Measurements from ENCODE around the gene SUN1. TPM values are rescaled to one million over a fixed set of nuclear protein-coding genes. Genes with fewer than 3 reads are reported as not detected.

The SUN1 gene
- total and polyA plus RNA-seq, 2 experiments from 2014 or later: 72.3 to 109 TPM

GRCh38 chr7:836429-836828, 4.2 kb downstream of the SUN1 start:
- Histone ChIP-seq H3K36me3 (replicated peaks; ENCODE audit: insufficient read depth, low read depth) (no peaks in the 10 kb centered on the region), H3K4me2 (no peak overlapping the region), H3K9me3 (ENCODE audit: low read depth) (no peaks in the 10 kb centered on the region), H3K79me2 (peaks cover 60% of the 10 kb centered on the region), H3K27me3 (no peaks in the 10 kb centered on the region), H3K27ac (no peak overlapping the region), H3K4me3 (no peak overlapping the region), H2AFZ (no peak overlapping the region), H3K9me2 (replicated peaks; ENCODE audit: insufficient read depth) (no peaks in the 10 kb centered on the region), H4K20me1 (ENCODE audit: insufficient read depth, poor library complexity, severe bottlenecking) (peaks cover 28% of the 10 kb centered on the region), H3K4me1 (ENCODE audit: insufficient read depth) (peaks cover 13% of the 10 kb centered on the region)
- peak; percentile 67 for DNase-seq (ENCODE audit: low spot score)
- TF ChIP-seq EZH2 (IDR thresholded peaks at IDR 0.05; ENCODE audit: borderline replicate concordance): no peak
- peak; percentile 51 for TF ChIP-seq CTCF (IDR thresholded peaks at IDR 0.05; ENCODE audit: poor library complexity)
- WGBS (ENCODE audit: low lambda C conversion rate, missing lambda C conversion rate): 70% methylated on average over 5 of the region's 5 CpGs

- TF ChIP-seq CTCF (IDR thresholded peaks at IDR 0.05; ENCODE audit: poor library complexity): no peak
- TF ChIP-seq EZH2phosphoT487 (IDR thresholded peaks at IDR 0.05; ENCODE audit: low read depth, severe bottlenecking, unreplicated experiment): no peak
- TF ChIP-seq EZH2 (IDR thresholded peaks at IDR 0.05; ENCODE audit: borderline replicate concordance): no peak
- H2AFZ ChIP-seq: no peak overlapping the region
- 96% methylated on average over 19 of the region's 19 CpGs for WGBS (ENCODE audit: low lambda C conversion rate, missing lambda C conversion rate)
- no peaks in the 10 kb centered on the region for H3K36me3 ChIP-seq (replicated peaks; ENCODE audit: insufficient read depth, low read depth)
- H3K27ac ChIP-seq: no peak overlapping the region
- no peaks in the 10 kb centered on the region for H3K9me2 ChIP-seq (replicated peaks; ENCODE audit: insufficient read depth)
- no peak overlapping the region for H3K4me3 ChIP-seq
- peaks cover 10% of the 10 kb centered on the region for H3K4me1 ChIP-seq (ENCODE audit: insufficient read depth)
- H3K79me2 ChIP-seq: peaks cover 60% of the 10 kb centered on the region
- H3K27me3 ChIP-seq: no peaks in the 10 kb centered on the region
- no peaks in the 10 kb centered on the region for H3K9me3 ChIP-seq (ENCODE audit: low read depth)
- no peak overlapping the region for H3K4me2 ChIP-seq
- H4K20me1 ChIP-seq (ENCODE audit: insufficient read depth, poor library complexity, severe bottlenecking): peaks cover 27% of the 10 kb centered on the region
- DNase-seq (ENCODE audit: low spot score): no peak
Observed at GRCh38 chr7:837001-837400, 4.7 kb downstream of the SUN1 start.

- no peaks in the 10 kb centered on the region for H3K36me3 ChIP-seq (replicated peaks; ENCODE audit: insufficient read depth, low read depth)
Observed at GRCh38 chr7:840001-840600, 7.8 kb downstream of the SUN1 start.

GRCh38 chr7:841943-842342, 9.7 kb downstream of the SUN1 start:
- no peak overlapping the region for H3K4me3 ChIP-seq
- H3K36me3 ChIP-seq (replicated peaks; ENCODE audit: insufficient read depth, low read depth): no peaks in the 10 kb centered on the region
- H3K4me2 ChIP-seq: no peak overlapping the region
- H3K9me2 ChIP-seq (replicated peaks; ENCODE audit: insufficient read depth): no peaks in the 10 kb centered on the region
- no peaks in the 10 kb centered on the region for H3K4me1 ChIP-seq (ENCODE audit: insufficient read depth)
- H2AFZ ChIP-seq: no peak overlapping the region
- H3K9me3 ChIP-seq (ENCODE audit: low read depth): no peaks in the 10 kb centered on the region
- TF ChIP-seq EZH2 (IDR thresholded peaks at IDR 0.05; ENCODE audit: borderline replicate concordance) (no peak), EZH2phosphoT487 (IDR thresholded peaks at IDR 0.05; ENCODE audit: low read depth, severe bottlenecking, unreplicated experiment) (no peak), CTCF (IDR thresholded peaks at IDR 0.05; ENCODE audit: poor library complexity) (no peak)
- peaks cover 17% of the 10 kb centered on the region for H3K79me2 ChIP-seq
- H3K27me3 ChIP-seq: no peaks in the 10 kb centered on the region
- DNase-seq (ENCODE audit: low spot score): no peak
- peaks cover 6% of the 10 kb centered on the region for H4K20me1 ChIP-seq (ENCODE audit: insufficient read depth, poor library complexity, severe bottlenecking)
- no peak overlapping the region for H3K27ac ChIP-seq
- 92% methylated on average over 16 of the region's 16 CpGs for WGBS (ENCODE audit: low lambda C conversion rate, missing lambda C conversion rate)

More at GRCh38 chr7:840001-840600, 7.8 kb downstream of the SUN1 start:
- H4K20me1 ChIP-seq (ENCODE audit: insufficient read depth, poor library complexity, severe bottlenecking): peaks cover 15% of the 10 kb centered on the region
- no peaks in the 10 kb centered on the region for H3K27me3 ChIP-seq
- H3K9me2 ChIP-seq (replicated peaks; ENCODE audit: insufficient read depth): no peaks in the 10 kb centered on the region
- H3K9me3 ChIP-seq (ENCODE audit: low read depth): no peaks in the 10 kb centered on the region
- H3K4me2 ChIP-seq: no peak overlapping the region
- TF ChIP-seq EZH2 (IDR thresholded peaks at IDR 0.05; ENCODE audit: borderline replicate concordance): no peak
- no peak for TF ChIP-seq EZH2phosphoT487 (IDR thresholded peaks at IDR 0.05; ENCODE audit: low read depth, severe bottlenecking, unreplicated experiment)
- whole genome bisulfite sequencing (ENCODE audit: low lambda C conversion rate, missing lambda C conversion rate): 94% methylated on average over 24 of the region's 24 CpGs
- H3K4me3 ChIP-seq: no peak overlapping the region
- DNase-seq (ENCODE audit: low spot score): no peak
- H2AFZ ChIP-seq: no peak overlapping the region
- H3K4me1 ChIP-seq (ENCODE audit: insufficient read depth): no peaks in the 10 kb centered on the region
- peaks cover 31% of the 10 kb centered on the region for H3K79me2 ChIP-seq
- no peak overlapping the region for H3K27ac ChIP-seq
